Measurements from ENCODE around the gene DEUP1.

Gene DEUP1

DNA sequence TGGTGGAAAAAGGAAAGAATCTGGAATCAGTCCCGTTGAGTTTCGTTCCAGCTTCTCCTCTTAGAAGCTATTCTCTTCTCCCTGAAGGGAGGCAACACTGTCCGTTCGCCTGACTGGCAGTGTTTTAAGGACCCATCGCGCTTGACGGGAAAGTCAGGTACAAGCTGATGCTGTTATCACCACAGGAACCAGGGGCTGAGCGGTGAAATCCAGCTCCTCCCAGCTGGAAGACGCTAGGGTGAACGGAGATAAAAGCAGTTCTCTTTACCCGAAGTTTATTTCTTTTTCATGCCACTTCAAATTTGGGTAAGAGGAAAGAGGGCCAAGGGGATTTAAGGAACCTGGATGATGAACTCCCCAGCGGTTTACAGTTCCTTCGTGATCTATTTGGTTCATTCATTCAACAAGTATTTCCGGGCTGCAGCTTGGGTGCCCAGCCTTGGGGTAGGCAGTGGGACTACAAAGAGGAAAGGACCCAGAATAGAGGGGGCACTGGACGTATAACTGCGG, 551 bp upstream of the DEUP1 start:
- H3K27me3 ChIP-seq (ENCODE audit: insufficient read depth, low read depth), result no peaks in the 10 kb centered on the region
- no peaks in the 10 kb centered on the region for H3K4me1 ChIP-seq (ENCODE audit: low read depth, poor library complexity, severe bottlenecking)
- no peak overlapping the region for H3K4me2 ChIP-seq
- H4K20me1 ChIP-seq (ENCODE audit: insufficient read depth), result no peaks in the 10 kb centered on the region
- H3K79me2 ChIP-seq (ENCODE audit: insufficient read depth, low read depth), result no peaks in the 10 kb centered on the region
- no peak overlapping the region for H3K27ac ChIP-seq
- H3K9ac ChIP-seq, result no peak overlapping the region
- no peaks in the 10 kb centered on the region for H3K36me3 ChIP-seq (ENCODE audit: insufficient read depth)
- H3K4me3 ChIP-seq (IDR thresholded peaks at IDR 0.05; ENCODE audit: insufficient read depth, low read depth, low read length), result no peak overlapping the region
- no peak overlapping the region for H2AFZ ChIP-seq (ENCODE audit: low read depth)
- TF ChIP-seq, protein P1, sequence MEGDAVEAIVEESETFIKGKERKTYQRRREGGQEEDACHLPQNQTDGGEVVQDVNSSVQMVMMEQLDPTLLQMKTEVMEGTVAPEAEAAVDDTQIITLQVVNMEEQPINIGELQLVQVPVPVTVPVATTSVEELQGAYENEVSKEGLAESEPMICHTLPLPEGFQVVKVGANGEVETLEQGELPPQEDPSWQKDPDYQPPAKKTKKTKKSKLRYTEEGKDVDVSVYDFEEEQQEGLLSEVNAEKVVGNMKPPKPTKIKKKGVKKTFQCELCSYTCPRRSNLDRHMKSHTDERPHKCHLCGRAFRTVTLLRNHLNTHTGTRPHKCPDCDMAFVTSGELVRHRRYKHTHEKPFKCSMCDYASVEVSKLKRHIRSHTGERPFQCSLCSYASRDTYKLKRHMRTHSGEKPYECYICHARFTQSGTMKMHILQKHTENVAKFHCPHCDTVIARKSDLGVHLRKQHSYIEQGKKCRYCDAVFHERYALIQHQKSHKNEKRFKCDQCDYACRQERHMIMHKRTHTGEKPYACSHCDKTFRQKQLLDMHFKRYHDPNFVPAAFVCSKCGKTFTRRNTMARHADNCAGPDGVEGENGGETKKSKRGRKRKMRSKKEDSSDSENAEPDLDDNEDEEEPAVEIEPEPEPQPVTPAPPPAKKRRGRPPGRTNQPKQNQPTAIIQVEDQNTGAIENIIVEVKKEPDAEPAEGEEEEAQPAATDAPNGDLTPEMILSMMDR (conservative IDR thresholded peaks at IDR 0.05; ENCODE audit: low read depth, low read length), result no peak

DNA sequence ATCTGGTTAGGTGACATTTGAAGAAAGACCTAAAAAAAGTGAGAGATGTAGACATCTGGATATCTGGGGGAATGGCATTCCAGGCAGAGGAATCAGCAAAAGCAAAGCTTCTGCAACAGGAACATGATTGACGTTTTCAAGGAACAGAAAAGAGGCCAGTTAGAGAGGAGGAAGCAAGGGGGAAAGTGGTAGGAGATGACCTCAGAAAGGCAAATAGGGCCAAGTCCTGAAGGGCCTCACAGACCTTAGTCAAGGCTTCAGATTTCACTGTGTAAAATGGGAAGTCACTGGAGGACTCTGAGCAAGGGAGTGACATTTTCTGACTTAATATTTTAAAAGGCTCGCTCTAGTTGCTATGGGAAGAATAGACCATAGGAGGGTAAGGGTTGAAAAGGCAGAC, 9.7 kb downstream of the DEUP1 start:
- Histone ChIP-seq H4K20me1 (ENCODE audit: insufficient read depth) (no peaks in the 10 kb centered on the region), H3K36me3 (ENCODE audit: insufficient read depth) (no peaks in the 10 kb centered on the region), H3K27me3 (ENCODE audit: insufficient read depth, low read depth) (no peaks in the 10 kb centered on the region), H2AFZ (ENCODE audit: low read depth) (no peak overlapping the region), H3K79me2 (ENCODE audit: insufficient read depth, low read depth) (no peaks in the 10 kb centered on the region), H3K4me3 (IDR thresholded peaks at IDR 0.05; ENCODE audit: insufficient read depth, low read depth, low read length) (no peak overlapping the region), H3K27ac (no peak overlapping the region), H3K4me2 (no peak overlapping the region), H3K4me1 (ENCODE audit: low read depth, poor library complexity, severe bottlenecking) (no peaks in the 10 kb centered on the region), H3K9ac (no peak overlapping the region)
- TF ChIP-seq, protein P1 (conservative IDR thresholded peaks at IDR 0.05; ENCODE audit: low read depth, low read length), result no peak

DNA sequence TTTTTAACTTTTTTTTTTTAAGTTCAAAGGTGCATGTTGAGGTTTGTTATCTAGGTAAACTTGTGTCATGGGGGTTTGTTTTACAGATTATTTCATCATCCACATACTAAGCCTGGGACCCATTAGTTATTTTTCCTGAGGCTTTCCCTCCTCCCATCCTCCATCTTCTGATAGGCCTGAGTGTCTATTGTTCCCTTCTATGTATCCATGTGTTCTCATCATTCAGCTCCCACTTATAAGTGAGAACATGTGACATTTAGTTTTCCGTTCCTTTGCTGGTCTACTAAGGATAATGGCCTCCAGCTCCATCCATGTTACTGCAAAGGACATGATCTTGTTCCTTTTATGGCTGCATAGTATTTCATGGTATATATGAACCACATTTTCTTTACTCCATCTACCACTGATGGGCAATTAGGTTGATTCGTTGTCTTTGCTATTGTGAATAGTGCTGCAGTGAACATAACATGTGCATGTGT, 14.4 kb downstream of the DEUP1 start:
- Histone ChIP-seq H3K4me1 (ENCODE audit: low read depth, poor library complexity, severe bottlenecking) (no peaks in the 10 kb centered on the region), H3K36me3 (ENCODE audit: insufficient read depth) (no peaks in the 10 kb centered on the region), H3K9ac (no peak overlapping the region), H4K20me1 (ENCODE audit: insufficient read depth) (no peaks in the 10 kb centered on the region), H3K4me2 (no peak overlapping the region), H3K27ac (no peak overlapping the region), H3K27me3 (ENCODE audit: insufficient read depth, low read depth) (no peaks in the 10 kb centered on the region), H3K79me2 (ENCODE audit: insufficient read depth, low read depth) (no peaks in the 10 kb centered on the region), H2AFZ (ENCODE audit: low read depth) (no peak overlapping the region), H3K4me3 (IDR thresholded peaks at IDR 0.05; ENCODE audit: insufficient read depth, low read depth, low read length) (no peak overlapping the region)
- TF ChIP-seq, protein P1 (conservative IDR thresholded peaks at IDR 0.05; ENCODE audit: low read depth, low read length), result no peak

DNA sequence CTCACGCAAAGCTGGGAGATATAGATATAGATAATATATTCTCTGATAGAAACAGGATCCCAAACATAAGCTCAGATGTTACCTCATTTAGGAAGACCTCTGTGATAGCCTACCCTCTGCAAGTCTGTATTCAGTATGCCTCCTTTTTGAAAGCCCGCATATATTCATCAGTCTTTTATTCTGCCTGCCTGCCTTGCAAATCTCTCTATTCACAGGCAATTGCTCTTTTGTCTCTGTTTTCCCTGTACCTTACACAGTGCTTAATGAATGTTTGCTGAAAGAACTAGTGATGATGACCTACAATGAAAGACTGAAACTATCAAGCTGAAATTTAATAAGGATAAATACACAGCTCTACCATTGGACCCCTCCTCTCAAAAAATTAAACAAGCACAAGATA, 18.4 kb downstream of the DEUP1 start:
- H2AFZ ChIP-seq (ENCODE audit: low read depth), result no peak overlapping the region
- H3K4me3 ChIP-seq (IDR thresholded peaks at IDR 0.05; ENCODE audit: insufficient read depth, low read depth, low read length), result no peak overlapping the region
- H3K36me3 ChIP-seq (ENCODE audit: insufficient read depth), result no peaks in the 10 kb centered on the region
- no peak overlapping the region for H3K27ac ChIP-seq
- H3K4me2 ChIP-seq, result no peak overlapping the region
- H3K79me2 ChIP-seq (ENCODE audit: insufficient read depth, low read depth), result no peaks in the 10 kb centered on the region
- H3K9ac ChIP-seq, result no peak overlapping the region
- TF ChIP-seq, protein P1 (conservative IDR thresholded peaks at IDR 0.05; ENCODE audit: low read depth, low read length), result no peak
- no peaks in the 10 kb centered on the region for H3K27me3 ChIP-seq (ENCODE audit: insufficient read depth, low read depth)
- no peaks in the 10 kb centered on the region for H3K4me1 ChIP-seq (ENCODE audit: low read depth, poor library complexity, severe bottlenecking)
- no peaks in the 10 kb centered on the region for H4K20me1 ChIP-seq (ENCODE audit: insufficient read depth)
